ENCODE data around the gene RAI14.

Gene RAI14

DNA sequence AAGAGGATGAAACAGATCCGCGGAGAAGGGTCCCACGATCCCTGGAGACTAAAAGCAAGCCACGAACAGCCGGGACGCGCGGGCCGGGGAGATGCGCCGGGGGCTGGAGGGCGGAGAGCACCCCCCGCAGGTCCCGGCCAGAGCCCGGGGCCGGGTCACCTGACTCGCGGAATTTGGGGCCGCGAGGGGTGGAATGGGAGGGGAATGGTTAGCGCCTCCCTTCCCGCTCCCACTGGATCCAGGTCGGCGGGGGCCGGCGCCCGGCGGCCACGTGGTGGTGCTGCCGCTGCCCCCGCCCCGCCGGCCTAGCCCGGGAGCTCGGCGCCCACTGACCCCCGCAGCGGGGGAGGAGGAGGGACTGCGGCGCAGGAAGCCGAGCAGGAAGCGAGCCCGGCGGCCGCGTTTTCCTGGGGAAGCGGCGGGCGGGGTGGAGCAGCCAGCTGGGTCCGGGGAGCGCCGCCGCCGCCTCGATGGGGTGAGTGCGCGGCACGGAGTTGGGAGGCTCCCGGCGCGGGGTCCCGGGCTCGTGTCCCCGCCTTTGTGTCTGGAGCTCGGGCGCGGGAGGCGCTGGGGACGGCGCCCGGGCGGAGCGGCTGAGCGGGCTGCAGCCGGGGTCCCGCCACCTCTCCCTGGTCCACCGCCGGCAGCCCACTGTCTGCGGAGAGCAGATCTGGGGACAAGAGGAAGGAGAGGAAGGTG, at the start of gene RAI14:
Gene RAI14 (plus strand): TSS at position 328 of the 699 bp plus-strand sequence. CDS start 30,592 bp downstream, outside the sequence.
- peak; percentile 5 to 15 for DNase-seq

DNA sequence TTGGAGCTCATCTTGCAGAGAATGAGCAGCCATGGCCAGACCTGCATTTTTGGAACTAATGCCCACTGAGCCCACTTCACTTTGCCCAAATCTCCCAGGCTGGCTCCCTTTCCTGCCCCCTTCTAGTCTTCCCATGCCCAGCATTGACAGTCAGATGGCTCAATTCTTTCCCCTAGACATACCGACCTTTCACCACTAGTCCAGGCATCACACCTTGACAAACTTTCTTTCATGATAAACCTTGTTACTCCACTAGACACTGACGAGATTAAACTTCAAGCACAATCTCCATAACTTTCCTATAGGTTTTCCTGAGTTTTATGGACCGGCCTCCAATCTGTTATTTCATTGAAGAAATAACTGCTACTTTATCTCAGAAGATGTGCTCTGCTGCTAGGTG, 47.8 kb upstream of the RAI14 start:
- DNase-seq: no peak

DNA sequence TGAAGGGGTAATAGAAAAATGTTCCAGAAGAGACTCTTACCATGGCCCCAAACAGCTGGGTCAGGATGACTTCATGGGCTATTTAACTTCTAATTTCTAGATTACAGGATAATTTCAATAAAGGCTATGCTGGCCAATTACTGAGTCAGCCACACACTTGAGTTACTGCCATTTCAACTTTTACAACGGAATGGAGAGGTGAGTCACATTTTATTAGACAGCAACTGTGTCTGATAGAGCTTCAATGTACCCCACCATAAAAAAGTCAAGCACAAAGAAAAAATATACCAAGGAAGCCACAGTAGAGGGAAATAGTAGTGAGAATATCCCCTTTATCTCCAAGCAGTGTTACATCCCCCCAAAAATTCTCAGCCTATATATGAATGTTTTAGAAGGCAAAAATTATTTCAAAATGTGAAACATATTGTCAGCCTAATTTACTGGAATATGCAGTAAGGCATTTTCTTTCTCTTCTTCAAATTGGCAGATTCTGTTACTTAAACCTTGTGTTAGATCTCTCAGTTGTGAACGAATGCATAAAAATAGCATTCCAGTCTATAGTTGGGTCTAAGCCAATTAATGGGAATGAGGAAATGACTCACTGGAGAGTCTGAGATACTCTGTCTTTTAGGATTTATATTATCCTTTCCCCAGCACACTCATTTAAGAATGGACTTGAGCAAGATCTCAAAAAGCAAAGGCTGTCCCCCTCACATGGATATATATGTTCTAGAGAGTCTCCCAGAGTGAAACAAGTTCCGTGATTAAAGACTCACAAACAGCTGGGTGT, 47.1 kb upstream of the RAI14 start:
- no peak for DNase-seq

DNA sequence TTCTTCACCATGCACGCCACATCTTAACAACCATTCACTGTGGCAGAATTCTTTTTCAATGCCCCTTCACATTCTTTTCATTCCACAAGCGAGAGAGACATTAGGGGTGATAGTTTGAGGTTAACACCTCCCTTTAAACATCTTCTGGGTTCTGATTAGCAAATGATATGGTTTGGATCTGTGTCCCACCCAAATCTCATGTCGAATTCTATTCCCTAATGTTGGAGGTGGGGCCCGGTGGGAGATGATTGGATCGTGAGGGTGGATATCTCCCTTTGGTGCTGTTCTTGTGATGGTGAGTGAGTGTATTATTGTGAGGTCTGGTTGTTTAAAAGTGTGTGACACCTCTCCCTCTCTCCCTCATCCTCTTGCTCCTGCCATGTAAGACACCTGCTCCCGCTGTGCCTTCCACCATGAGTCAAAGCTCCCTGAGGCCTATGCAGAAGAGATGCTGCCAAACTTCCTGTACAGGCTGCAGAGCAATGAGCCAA, 46.1 kb upstream of the RAI14 start:
- no peak for DNase-seq

DNA sequence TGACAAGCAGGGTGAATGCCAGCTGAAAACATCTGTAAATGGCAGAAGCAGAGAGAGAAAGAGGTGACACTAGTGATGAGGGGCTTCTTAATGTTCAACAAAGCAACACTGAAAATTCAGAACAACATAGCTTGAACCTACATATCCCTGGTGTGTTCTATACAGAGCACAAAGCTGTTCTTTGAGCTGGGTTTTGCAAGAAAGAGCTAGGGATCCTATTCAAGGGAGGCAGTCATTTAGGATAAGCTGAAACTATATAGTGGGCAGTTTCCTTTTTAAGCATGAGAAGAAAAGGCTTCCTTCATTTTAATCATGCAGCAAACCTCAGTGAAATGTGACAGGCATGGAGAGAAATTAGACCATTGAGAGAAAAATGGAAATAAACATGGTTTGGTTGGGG, 45.6 kb upstream of the RAI14 start:
- no peak for DNase-seq

DNA sequence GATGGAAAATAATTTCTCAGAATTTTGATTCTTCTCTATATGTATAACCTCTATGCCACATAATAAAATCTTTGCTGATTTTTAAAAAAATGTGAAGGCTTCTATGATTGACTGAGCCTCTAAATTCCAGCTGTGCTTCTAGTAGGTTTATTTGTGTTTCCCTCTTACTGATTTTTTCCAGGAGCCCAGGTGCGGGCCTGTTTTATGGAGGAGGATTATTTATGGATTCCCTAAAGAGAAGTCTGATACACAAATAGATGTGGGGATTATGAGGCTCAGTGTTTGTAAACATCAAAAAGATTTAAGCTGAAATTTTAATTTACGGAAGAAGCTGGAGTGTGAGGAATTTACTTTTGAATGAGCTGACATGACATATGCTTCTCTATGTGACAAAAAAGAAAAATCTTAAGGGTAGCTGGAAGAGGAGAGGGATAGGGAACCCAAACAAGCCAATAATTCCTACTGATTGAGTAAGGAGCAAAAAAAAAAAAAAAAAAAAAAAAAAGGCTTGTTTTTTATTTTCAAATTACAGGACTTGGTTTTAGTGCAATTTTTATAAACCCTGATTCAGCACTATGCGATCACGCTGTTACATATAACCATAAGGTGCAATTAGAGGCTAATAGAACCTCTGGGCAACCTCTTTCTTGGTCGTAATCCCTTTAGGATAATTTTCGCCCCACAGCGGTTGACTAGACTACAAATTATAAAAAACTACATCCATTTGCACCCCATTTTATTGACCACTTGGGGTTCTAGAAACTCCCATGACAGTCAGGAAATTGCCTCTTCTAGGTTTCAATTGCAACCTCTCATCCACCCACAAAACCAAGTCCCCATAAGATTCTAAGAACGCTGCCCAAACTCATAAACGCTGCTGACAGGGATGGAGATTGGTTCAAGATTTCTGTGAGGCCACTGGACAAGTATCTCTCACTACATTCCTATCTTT, 44.4 kb upstream of the RAI14 start:
- no peak for DNase-seq

DNA sequence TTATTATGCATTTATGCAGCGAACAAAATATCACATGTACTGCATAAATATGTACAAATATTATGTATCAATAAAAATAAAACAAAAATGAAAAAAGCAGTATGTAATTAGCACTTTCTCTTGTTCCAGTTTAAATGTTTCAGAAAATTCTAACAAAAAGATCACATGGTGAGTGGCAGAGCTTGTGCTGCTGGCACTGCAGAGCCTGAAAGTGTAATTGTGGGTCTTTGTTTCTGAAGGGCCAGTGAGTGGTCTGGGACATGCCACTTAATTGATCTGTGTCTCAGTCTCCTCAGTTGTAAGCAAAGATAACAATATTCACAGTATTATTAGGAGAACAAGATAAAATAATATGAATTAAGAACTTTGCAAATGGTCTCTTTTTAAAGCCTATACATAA, 39.5 kb upstream of the RAI14 start:
- DNase-seq: no peak

DNA sequence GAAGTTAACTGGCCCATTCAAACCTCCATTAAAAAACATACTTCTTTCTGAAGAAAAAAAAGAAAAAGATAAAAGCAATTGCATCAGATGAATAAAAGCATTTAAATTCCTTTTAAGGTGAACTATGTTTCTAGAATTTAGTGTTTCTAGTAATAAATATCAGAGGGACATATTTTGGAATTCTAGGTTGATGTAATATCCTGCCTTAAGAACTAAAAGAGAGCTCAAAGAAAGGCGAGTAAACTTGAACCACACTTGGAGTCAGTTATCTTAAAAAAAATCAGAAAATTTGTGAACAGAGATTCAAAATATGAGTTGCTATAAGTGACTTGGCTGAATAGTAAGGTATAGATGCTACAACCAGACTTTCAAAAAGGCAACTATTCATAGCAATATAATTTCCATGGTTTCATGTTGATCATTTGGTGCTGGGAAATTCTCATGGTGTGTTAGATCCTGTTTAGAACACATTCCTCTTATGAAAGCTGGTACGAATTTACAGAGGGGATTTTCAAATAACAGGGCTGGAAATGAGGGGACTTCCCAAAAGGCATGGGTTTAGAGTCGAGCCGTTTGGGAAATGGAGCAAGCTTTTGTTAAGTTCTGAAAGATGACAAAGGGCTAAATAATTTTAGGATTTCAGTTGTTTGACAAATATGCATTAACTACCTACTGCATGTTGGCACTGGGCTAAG, 37.6 kb upstream of the RAI14 start:
- peak in 1 of 2 donors; percentile 15 for DNase-seq

DNA sequence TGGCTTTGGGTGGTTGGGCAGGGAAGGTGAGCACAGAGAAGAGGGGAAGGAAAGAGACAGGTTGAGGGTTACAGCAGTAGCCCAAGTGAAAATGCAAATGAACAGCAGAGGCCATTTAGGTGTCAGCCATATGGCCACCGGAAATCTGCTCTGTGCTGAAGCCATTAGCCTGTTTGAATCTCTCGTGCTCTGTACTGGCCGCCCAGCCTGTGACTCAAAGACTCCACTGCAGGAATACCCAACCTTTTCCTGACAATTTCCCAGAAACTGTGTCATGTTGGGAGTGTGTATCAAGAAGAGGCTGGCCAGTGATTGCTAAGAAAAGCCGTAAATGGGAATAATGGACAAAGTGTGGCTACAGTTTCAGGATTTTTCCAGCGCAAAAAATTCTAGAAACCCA, 35.9 kb upstream of the RAI14 start:
- no peak for DNase-seq

DNA sequence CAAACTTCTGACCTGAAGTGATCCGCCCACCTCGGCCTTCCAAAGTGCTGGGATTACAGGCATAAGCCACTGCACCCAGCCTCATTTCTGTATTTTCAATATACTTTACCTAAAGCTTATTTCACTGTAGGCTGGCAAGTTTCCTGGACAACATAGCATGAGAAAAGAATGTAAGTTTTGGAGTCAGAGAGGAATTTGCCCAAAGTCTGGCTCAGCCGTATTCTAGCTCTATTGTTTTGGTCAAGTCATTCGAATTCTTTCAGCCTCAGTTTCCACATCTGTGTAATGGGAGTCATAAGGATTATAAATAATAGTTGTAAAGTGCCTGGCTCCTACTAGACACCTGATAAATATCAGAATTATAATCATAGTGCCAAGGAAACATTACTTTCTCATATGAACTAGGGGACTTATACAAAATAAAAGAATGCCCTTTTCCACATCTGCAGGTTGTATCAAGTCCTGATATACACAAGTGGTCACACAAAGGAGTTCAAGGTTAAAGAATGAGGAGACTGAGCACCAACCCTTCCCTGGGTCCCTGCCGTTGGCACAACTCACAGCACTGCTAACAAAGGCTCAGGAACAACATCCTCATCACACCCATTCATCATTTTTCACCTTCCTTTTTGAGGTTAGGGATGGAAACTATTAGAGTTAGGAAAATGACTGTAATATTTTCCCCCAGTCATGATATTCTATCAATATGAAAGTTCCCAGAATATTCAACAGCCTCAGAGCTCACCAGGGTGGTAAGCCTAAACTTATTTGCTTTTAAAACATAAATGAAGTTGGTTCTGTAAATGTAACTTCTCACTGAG, 34.6 kb upstream of the RAI14 start:
- no peak for DNase-seq

DNA sequence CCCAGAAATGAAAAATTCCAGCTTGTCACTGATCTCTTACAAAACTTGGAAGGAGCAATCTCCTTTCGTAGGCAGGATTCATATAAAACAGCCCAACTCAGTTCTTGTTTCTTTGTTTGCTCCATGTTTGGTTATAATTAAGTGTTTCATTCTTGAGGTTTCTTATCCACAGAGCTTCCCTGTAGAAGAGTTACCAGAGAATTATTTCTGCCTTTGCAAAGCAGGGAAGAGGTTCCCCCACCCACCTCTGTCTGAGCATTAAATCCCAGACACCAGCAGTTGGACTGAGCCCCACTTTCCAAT, 34.1 kb upstream of the RAI14 start:
- DNase-seq: no peak

DNA sequence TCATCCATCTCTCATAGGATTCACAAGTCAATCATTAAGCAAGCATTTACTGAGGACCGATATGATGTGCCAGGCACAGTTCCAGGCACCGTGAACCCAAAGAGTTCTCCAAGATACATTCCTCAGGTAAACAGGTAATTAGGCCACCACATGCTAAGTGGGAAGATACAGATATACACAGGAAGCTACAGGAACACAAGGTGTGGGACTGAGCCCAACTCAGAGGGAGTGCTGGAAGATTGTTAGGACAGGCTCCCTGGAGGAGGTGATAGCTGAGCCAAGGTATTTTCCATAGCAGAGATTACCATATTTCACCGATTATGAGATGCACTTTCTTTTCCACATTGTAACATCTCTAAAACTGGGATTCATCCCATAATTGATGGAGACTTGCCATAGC, 31.4 kb upstream of the RAI14 start:
- no peak for DNase-seq

DNA sequence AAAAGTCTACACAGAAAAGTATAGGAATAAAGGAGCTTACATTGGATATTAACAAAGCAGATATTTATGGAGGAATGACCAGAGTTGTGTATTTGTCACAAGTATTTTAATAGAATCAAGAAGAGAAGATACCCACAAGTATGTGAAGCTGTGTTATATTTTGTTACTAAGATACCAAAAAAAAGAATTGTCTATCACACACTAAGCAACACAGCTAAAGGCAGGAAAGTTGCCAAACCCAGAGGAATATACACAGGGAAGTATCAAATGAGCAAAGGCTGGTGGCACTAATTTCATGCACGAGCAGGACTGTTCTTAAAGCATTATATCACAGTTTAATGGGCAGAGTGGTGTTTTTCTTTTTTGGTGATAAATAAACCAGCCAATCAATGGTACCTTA, 30.9 kb upstream of the RAI14 start:
- no peak for DNase-seq

DNA sequence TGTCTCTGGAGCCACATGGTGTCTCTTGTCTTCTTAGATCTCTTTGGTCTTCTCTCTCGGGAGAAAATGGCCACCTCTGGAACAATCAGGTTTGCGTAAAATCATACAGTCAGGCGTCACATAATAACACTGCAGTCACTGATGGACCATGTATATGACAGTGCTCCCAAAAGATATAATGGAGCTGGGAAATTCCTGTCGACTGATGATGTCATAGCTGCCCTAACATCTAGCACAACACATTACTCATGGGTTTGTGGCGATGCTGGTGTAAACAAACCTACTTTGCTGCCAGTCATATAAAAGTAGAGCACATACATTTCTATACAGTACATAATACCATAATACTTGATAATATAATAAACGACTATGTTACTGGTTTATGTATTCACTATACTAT, 30.1 kb upstream of the RAI14 start:
- DNase-seq: peak; percentile 4 to 25

DNA sequence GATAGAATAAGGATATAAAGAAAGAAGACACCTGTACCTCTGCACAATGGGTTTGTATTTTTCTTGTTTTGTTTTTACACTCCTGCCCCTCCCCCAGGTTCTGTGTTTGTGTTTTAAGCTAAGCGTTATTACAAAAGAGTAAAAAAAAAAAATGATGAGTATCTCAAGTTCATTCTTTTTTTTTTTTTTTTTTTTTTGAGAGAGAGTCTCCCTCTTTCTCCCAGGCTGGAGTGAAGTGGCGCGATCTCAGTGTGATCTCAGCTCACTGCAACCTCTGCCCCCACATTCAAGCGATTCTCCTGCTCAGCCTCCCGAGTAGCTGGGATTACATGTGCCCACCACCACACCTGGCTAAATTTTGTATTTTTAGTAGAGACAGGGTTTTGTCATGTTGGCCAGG, 29.4 kb upstream of the RAI14 start:
- DNase-seq: no peak

DNA sequence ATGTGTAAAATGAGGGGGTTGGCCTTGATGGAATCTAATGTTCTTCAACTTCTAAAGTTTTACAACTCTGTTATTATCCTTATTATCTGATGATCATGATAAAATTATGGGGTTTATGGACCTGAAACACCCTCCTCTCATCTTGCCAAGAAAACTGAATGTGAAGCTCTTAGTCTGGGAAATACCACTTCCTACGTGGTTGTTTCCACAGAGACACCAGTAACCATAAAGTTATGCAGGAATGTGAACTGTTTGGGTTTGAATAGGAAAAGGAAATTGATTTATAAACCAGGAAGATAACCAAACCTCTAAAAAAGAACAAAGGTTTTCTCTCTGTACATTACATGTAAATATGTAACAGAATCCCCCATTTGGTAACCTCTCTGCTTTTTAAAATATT, 28.3 kb upstream of the RAI14 start:
- DNase-seq: no peak

DNA sequence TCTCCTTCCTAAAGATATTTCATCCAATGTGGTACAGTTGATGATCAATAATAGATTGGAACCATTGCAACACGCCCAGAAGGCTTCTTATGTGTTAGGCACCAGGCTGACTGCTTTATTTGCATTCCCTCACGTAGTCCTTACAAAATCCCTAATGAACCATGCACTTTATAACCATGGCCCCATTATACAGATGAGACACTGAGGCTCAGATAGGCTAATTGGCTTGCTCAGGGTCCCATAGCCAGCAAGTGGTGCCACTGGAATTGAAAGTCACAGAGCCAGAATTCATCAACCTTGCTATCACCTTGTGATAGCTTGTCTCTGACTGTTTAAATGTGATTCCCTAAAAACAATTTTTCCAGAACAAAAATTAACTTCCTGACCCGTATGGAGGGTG, 27.8 kb upstream of the RAI14 start:
- DNase-seq: no peak

DNA sequence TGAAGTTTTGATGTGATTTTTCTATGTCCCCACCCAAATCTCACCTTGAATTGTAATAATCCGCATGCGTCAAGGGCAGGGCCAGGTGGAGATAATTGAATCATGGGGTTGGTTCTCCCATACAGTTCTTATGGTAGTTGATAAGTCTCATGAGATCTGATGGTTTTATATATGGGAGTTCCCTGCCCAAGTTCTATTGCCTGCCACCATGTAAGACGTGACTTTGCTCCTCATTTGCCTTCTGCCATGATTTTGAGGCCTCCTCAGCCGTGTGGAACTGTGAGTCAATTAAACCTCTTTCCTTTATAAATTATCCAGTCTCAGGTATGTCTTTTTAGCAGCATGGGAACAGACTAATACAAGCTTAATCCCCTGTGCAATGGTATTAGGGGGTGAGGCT, 25.5 kb upstream of the RAI14 start:
- no peak for DNase-seq

DNA sequence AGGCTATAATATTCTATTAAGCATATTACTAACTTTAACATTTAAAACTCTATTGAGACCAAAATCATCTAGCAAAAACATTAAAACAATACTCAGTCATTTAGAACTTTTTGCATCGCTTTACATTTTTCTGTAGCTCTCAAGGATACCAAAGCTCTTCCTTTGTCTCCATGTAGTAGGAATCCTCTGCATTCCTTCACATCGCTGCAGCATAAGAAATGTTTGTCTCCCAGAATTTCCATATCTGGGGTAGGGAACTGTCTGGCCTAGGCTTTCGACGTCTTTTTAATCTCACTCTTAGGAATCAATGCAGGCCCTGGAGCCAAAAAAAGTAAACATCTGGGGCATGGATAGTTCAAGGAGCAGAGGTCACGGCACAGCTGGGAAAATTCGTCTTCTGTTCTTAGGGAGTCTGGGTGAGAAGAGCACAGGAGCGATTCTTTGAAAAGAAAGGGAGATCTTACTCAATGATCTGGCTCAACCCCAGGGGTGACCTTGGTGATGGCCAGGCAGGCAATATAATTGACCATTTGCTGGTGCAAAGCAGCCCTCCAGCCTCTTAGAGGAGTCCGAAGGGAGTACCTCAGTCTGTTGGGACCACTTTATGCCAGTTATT, 23.2 kb upstream of the RAI14 start:
- DNase-seq: no peak

DNA sequence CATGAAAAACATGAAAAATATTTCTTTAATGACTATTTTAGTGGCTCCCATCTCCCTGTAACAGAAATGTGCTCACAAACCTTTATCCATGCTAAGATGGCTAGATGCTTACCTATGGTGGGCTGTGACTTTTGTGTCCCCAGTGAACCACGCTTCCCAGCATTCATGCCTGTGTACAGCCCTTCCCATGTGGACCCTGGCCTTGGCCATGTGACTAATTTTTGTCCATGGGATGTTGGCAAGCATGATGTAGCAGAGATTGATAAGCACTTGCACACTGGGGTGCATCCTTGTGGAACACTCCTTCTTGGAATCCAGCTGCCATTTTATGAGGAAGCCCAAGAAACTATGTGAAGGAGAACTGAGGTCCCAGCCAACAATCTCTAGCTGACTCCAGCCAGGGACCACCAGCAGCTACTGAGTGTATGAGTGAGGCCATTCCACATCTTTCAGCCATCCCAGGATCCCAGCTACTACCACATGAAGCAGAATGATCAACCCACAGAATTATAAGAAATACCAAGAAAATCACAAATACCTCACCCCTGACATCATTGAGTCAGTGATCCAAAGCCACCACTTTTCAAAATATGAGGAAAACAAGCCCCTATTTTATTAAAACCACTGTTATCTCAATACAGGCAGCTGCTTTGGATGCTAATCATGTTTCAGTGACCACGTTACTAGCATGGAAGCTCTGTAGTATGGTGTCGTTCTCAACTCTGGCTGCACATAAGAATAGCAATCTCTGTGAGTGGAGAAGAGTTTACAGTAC, 16.1 kb upstream of the RAI14 start:
- no peak for DNase-seq

Data from inflammatory macrophage treated with lipopolysaccharide for 1 hour (primary cell).